ENCODE measurements around the gene ELANE. TPM values are rescaled to one million over a fixed set of nuclear protein-coding genes. Genes with fewer than 3 reads are reported as not detected.

ELANE gene
- total RNA-seq, 1 donor from 2014 or later = 0.67 TPM

- no peak for TF ChIP-seq CTCF (IDR thresholded peaks at IDR 0.05; ENCODE audit: insufficient read depth, low read length, poor library complexity, severe bottlenecking)
- Histone ChIP-seq H3K4me3 (ENCODE audit: low read depth, low read length) (no peak overlapping the region), H3K36me3 (ENCODE audit: control insufficient read depth, insufficient read depth, low read length) (no peaks in the 10 kb centered on the region), H3K27me3 (ENCODE audit: control insufficient read depth, insufficient read depth, low read length) (no peaks in the 10 kb centered on the region)
- no peak for DNase-seq (ENCODE audit: low read depth)
Measured at GRCh38 chr19:879711-880438, 27.8 kb downstream of the ELANE start.

- TF ChIP-seq CTCF (IDR thresholded peaks at IDR 0.05; ENCODE audit: insufficient read depth, low read length, poor library complexity, severe bottlenecking) = no peak
- H3K4me3 ChIP-seq (ENCODE audit: low read depth, low read length) = no peak overlapping the region
- no peak for DNase-seq (ENCODE audit: low read depth)
- no peaks in the 10 kb centered on the region for H3K36me3 ChIP-seq (ENCODE audit: control insufficient read depth, insufficient read depth, low read length)
- no peaks in the 10 kb centered on the region for H3K27me3 ChIP-seq (ENCODE audit: control insufficient read depth, insufficient read depth, low read length)
Measured at GRCh38 chr19:881385-882071, 29.4 kb downstream of the ELANE start.

GRCh38 chr19:882871-883497, 30.9 kb downstream of the ELANE start:
- Histone ChIP-seq H3K36me3 (ENCODE audit: control insufficient read depth, insufficient read depth, low read length) (no peaks in the 10 kb centered on the region), H3K27me3 (ENCODE audit: control insufficient read depth, insufficient read depth, low read length) (no peaks in the 10 kb centered on the region)

GRCh38 chr19:883661-884211, 31.6 kb downstream of the ELANE start:
- Histone ChIP-seq H3K4me3 (ENCODE audit: low read depth, low read length) (no peak overlapping the region), H3K36me3 (ENCODE audit: control insufficient read depth, insufficient read depth, low read length) (no peaks in the 10 kb centered on the region), H3K27me3 (ENCODE audit: control insufficient read depth, insufficient read depth, low read length) (no peaks in the 10 kb centered on the region)
- TF ChIP-seq CTCF (IDR thresholded peaks at IDR 0.05; ENCODE audit: insufficient read depth, low read length, poor library complexity, severe bottlenecking) = peak; percentile 22
- no peak for DNase-seq (ENCODE audit: low read depth)

More at GRCh38 chr19:882871-883497, 30.9 kb downstream of the ELANE start:
- H3K4me3 ChIP-seq (ENCODE audit: low read depth, low read length) = no peak overlapping the region
- no peak for TF ChIP-seq CTCF (IDR thresholded peaks at IDR 0.05; ENCODE audit: insufficient read depth, low read length, poor library complexity, severe bottlenecking)
- no peak for DNase-seq (ENCODE audit: low read depth)

- no peaks in the 10 kb centered on the region for H3K36me3 ChIP-seq (ENCODE audit: control insufficient read depth, insufficient read depth, low read length)
- no peak for DNase-seq (ENCODE audit: low read depth)
- no peaks in the 10 kb centered on the region for H3K27me3 ChIP-seq (ENCODE audit: control insufficient read depth, insufficient read depth, low read length)
- H3K4me3 ChIP-seq (ENCODE audit: low read depth, low read length) = no peak overlapping the region
- no peak for TF ChIP-seq CTCF (IDR thresholded peaks at IDR 0.05; ENCODE audit: insufficient read depth, low read length, poor library complexity, severe bottlenecking)
Measured at GRCh38 chr19:884420-885211, 32.5 kb downstream of the ELANE start.

Measured in kidney epithelial cell (primary cell).